Measurements from ENCODE around the gene CLIP4.

CLIP4 gene, protein sequence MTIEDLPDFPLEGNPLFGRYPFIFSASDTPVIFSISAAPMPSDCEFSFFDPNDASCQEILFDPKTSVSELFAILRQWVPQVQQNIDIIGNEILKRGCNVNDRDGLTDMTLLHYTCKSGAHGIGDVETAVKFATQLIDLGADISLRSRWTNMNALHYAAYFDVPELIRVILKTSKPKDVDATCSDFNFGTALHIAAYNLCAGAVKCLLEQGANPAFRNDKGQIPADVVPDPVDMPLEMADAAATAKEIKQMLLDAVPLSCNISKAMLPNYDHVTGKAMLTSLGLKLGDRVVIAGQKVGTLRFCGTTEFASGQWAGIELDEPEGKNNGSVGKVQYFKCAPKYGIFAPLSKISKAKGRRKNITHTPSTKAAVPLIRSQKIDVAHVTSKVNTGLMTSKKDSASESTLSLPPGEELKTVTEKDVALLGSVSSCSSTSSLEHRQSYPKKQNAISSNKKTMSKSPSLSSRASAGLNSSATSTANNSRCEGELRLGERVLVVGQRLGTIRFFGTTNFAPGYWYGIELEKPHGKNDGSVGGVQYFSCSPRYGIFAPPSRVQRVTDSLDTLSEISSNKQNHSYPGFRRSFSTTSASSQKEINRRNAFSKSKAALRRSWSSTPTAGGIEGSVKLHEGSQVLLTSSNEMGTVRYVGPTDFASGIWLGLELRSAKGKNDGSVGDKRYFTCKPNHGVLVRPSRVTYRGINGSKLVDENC

DNA sequence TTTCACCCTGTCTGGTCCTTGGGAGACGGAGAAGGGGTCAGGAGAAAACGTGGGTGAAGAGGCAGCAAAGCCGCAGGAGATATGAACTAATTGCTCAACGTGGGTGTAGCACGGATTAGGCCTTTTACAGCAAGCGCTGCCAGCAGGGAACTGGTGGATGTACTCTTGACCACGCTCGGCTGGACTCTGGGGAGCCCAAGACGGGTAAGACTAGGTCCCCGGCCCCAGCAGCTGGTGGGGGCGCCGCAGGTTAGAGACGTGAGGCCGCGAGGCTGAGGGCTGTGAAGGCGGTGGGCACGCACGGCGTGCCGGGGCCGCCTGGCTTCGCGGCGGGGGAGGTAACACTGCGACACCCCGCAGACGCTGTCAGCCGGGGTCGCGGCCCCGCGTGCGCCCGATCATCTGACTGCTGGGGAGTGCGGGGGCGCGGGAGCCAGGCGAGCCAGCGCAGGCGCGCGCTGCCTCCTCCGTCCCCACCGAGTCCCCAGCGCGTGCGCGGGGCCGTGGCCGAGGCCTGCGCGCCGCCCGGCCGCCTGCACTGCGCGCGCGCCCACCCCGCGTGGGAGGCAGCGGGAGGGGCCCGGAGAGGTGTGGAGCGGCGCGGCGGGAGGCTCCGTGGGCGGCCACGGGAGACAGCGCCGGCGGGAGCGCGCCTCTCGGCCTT, at the start of gene CLIP4:
CLIP4 (plus strand) TSS at position 470 of the 664 bp plus-strand sequence. CDS start 5,974 bp downstream, outside the sequence.
- H3K4me3 Mint-ChIP-seq, result peak within 1 kb of the TSS; percentile 88 to 97 (median 94)
- H3K27ac Mint-ChIP-seq, result peak within 1 kb of the TSS; percentile 82 to 97 (median 92)
- H3K27me3 Mint-ChIP-seq (ENCODE audit: low read depth), result peaks cover 18% of the 10 kb centered on the region
- TF ChIP-seq, protein P1, sequence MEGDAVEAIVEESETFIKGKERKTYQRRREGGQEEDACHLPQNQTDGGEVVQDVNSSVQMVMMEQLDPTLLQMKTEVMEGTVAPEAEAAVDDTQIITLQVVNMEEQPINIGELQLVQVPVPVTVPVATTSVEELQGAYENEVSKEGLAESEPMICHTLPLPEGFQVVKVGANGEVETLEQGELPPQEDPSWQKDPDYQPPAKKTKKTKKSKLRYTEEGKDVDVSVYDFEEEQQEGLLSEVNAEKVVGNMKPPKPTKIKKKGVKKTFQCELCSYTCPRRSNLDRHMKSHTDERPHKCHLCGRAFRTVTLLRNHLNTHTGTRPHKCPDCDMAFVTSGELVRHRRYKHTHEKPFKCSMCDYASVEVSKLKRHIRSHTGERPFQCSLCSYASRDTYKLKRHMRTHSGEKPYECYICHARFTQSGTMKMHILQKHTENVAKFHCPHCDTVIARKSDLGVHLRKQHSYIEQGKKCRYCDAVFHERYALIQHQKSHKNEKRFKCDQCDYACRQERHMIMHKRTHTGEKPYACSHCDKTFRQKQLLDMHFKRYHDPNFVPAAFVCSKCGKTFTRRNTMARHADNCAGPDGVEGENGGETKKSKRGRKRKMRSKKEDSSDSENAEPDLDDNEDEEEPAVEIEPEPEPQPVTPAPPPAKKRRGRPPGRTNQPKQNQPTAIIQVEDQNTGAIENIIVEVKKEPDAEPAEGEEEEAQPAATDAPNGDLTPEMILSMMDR (IDR thresholded peaks at IDR 0.05; ENCODE audit: unreplicated experiment in 3 of 3), result no peak
- H3K36me3 Mint-ChIP-seq (ENCODE audit: low read depth), result no peaks in the 10 kb centered on the region
- no peaks in the 10 kb centered on the region for H3K9me3 Mint-ChIP-seq
- H3K4me1 Mint-ChIP-seq, result peaks cover 36% of the 10 kb centered on the region

DNA sequence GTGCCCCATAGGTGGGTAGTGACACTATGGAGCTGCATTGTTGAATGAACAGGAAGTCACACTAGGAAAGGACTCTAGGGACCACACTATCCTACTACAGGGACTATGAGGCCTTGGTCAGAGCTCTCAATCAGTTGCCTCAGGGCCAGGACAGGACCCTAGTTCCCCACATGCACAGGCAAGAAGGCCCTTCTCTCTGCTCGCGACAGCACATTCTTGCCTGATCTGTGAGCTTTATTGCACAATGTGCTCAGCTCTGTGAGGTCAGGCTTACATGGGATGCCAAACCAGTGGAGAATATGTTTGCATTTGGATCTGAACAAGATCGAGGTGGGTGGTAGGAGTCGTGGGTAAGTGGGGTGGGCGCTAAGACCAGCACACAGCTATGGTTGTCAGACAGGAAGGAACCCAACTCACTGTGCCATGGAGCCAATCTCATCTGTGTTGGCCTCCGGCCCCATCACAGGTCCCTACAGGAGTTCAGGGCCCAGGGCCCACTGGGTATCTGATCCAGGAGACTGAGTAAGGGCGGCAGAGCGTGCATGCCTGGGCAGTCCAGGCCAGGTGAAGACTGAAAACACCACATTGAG, 48.8 kb upstream of the CLIP4 start:
- Mint-ChIP-seq H3K27ac (peak overlapping the region in 2 of 3 experiments; percentile 17 to 46), H3K9me3 (no peaks in the 10 kb centered on the region), H3K4me1 (peaks cover 64% of the 10 kb centered on the region), H3K27me3 (ENCODE audit: low read depth) (no peaks in the 10 kb centered on the region), H3K36me3 (ENCODE audit: low read depth) (no peaks in the 10 kb centered on the region), H3K4me3 (no peak overlapping the region)
- TF ChIP-seq, protein P1 (IDR thresholded peaks at IDR 0.05; ENCODE audit: unreplicated experiment in 3 of 3), result no peak

DNA sequence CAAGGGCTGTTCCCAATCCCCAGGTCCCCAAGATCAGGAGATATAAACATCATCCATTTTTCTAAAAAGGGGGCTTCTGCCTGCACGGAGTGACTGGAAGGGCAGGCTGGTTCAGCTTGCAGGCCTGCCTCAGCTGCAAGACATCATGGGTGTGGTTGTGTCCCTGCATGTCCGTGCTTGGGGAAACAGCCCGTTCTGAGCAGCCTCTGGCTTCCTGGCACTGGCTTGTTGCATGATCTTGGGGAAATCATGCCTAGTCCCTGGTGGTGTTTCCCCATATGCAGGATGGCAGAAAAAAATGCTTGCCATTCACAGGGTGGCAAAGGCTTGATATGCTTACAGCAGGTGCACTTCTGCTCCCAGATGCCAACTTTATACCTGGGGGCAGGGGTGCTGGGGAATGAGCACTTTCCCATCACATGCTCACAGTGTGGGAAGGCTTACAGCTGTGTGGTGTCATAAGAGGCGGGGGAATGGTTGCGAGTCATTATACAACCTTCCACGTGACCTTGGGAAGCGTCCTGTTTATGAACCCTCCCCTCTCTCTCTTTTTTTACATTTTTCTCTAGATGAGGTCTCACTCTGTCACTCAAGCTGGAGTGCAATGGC, 48.1 kb upstream of the CLIP4 start:
- Mint-ChIP-seq H3K9me3 (no peaks in the 10 kb centered on the region), H3K27me3 (ENCODE audit: low read depth) (peaks cover 6% of the 10 kb centered on the region), H3K4me1 (peaks cover 60% of the 10 kb centered on the region), H3K36me3 (ENCODE audit: low read depth) (no peaks in the 10 kb centered on the region), H3K4me3 (no peak overlapping the region), H3K27ac (no peak overlapping the region)
- TF ChIP-seq, protein P1 (IDR thresholded peaks at IDR 0.05; ENCODE audit: unreplicated experiment in 3 of 3), result no peak

DNA sequence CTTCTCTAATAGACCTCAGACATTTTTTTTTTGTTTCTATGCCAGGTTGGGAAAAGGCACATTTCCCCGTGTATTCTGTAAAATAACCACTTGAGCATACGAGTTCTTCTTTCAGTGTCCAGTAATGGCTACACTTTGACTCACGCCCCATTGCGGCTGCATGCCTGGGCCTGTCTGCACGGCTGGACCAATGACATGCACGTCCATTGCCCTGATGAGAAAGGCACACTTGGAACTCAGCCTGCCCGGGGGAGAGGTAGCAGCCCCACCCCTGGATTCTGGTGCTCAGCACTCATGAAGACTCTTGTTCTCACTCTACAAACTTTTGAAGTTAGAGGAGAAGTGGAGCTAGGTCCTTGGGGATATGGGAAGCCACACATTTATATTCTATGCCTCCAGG, 46.7 kb upstream of the CLIP4 start:
- Mint-ChIP-seq H3K36me3 (ENCODE audit: low read depth) (no peaks in the 10 kb centered on the region), H3K27me3 (ENCODE audit: low read depth) (peaks cover 9% of the 10 kb centered on the region), H3K27ac (peak overlapping the region in 1 of 3 experiments; percentile 55), H3K9me3 (no peaks in the 10 kb centered on the region), H3K4me3 (no peak overlapping the region), H3K4me1 (peaks cover 57% of the 10 kb centered on the region)
- TF ChIP-seq, protein P1 (IDR thresholded peaks at IDR 0.05; ENCODE audit: unreplicated experiment in 3 of 3), result no peak

DNA sequence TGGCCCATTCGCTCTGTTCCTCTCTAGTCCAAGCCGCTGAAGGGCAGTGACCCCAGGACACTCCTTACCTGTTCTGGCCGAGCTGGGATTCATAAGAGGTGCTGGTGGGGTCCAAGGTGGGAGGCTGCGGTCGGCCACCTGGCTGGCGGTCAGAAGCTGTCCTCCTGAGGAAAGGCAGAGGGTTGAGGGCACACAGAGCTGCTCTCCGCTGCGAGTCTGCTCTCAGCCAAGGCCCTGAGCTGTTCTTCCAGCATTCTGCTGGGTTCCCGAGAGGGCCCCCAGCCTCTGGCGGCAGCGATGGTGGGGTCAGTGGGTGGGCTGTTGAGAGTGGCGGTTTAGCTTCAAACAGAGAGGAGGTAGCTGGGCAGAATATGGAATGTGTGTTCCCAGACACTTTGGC, 44.7 kb upstream of the CLIP4 start:
- H3K27ac Mint-ChIP-seq, result peak overlapping the region in 2 of 3 experiments; percentile 85 to 92
- peaks cover 52% of the 10 kb centered on the region for H3K4me1 Mint-ChIP-seq
- H3K27me3 Mint-ChIP-seq (ENCODE audit: low read depth), result peaks cover 9% of the 10 kb centered on the region
- no peaks in the 10 kb centered on the region for H3K36me3 Mint-ChIP-seq (ENCODE audit: low read depth)
- peak overlapping the region in 1 of 3 experiments; percentile 19 for H3K4me3 Mint-ChIP-seq
- no peaks in the 10 kb centered on the region for H3K9me3 Mint-ChIP-seq
- TF ChIP-seq, protein P1 (IDR thresholded peaks at IDR 0.05; ENCODE audit: unreplicated experiment in 3 of 3), result no peak
